Measurements from ENCODE around the gene CD9. TPM values are rescaled to one million over a fixed set of nuclear protein-coding genes. Genes with fewer than 3 reads are reported as not detected.

CD9 gene
- total RNA-seq, 1 donor from 2014 or later, result 55.5 TPM

DNA sequence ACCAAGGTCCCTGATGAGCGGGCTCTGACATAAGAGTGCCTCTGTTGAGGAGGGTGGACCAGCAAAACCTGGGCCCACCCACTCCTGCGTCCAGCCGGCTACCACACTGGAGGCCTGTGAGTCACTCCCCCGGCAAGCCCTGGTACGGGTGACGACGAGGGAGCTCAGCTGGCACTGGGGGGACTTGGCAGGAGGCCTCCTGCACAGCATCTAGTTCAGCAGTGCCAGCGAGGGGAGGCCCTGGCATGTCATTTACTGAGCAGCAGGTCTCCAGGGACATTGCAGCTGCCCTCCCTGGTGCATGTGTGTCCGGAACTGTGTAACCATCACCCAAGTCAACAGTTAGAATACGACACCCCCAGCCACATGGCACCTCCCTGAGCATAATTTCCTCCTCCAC, 24.4 kb downstream of the CD9 start:
- intact Hi-C loops (cut with micrococcal nuclease), result no loop called here
- H3K9me3 ChIP-seq (replicated peaks), result no peaks in the 10 kb centered on the region
- no peak for DNase-seq
- H3K27me3 ChIP-seq (ENCODE audit: low read depth), result no peaks in the 10 kb centered on the region
- no peak overlapping the region for H3K4me3 ChIP-seq
- H3K4me1 ChIP-seq, result peaks cover 100% of the 10 kb centered on the region
- TF ChIP-seq, protein P1, sequence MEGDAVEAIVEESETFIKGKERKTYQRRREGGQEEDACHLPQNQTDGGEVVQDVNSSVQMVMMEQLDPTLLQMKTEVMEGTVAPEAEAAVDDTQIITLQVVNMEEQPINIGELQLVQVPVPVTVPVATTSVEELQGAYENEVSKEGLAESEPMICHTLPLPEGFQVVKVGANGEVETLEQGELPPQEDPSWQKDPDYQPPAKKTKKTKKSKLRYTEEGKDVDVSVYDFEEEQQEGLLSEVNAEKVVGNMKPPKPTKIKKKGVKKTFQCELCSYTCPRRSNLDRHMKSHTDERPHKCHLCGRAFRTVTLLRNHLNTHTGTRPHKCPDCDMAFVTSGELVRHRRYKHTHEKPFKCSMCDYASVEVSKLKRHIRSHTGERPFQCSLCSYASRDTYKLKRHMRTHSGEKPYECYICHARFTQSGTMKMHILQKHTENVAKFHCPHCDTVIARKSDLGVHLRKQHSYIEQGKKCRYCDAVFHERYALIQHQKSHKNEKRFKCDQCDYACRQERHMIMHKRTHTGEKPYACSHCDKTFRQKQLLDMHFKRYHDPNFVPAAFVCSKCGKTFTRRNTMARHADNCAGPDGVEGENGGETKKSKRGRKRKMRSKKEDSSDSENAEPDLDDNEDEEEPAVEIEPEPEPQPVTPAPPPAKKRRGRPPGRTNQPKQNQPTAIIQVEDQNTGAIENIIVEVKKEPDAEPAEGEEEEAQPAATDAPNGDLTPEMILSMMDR (IDR thresholded peaks at IDR 0.05; ENCODE audit: borderline replicate concordance), result no peak
- peak overlapping the region; percentile 90 for H3K27ac ChIP-seq (replicated peaks)
- H3K36me3 ChIP-seq, result no peaks in the 10 kb centered on the region

DNA sequence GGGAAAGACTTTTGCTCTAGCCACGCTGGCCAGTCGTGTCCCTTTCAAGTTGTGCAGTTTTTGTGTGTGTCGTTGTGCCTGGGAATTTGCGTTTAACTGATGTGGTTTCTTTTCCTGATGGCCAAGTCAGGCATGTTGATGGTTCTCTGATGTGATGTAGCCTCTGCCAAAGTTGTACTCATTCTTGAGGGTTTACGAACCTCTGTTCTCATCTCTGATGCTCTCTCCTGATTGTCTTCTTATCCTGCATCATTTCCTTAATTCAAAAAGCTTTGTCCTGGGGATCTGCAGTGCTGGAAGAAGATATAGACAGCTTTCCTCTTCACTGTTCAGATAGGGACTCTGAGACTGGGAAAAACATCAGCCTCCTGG, 25.4 kb downstream of the CD9 start:
- intact Hi-C loops (cut with micrococcal nuclease), result no loop called here
- no peak for DNase-seq

DNA sequence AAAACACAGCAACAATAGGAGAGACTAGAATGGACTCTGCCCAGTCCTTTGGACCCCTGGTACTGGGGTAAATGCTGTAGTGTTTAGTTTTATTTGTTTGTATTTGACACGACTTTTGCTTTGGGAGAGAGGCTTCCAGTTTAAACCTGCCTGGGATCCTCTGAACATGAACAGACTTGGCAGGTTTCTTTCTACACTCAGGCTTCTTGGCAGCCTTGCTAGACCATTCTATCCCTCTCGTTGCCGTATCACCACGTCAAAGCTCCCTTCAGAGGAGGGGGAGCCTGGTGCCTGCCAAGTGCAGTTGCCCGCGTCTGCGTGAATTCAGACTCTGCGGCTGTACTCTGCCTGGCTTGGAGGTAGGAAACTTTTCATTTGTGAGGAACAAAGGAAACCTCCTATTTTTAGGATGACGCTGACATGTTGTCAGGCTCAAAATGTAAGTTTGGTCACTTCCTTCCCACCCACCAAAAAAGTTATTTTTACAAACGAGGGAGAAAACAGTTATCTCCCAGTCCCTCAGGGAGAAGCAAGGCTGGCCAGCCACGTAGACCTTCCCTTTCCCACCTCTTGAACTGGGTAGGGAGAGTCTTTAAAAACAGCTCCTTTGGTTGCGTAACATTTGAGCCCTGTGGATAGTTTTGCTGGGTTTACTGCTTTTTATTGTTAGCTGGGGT, 25.9 kb downstream of the CD9 start:
- H3K27me3 ChIP-seq (ENCODE audit: low read depth), result no peaks in the 10 kb centered on the region
- H3K9me3 ChIP-seq (replicated peaks), result no peaks in the 10 kb centered on the region
- no peaks in the 10 kb centered on the region for H3K36me3 ChIP-seq
- peak overlapping the region; percentile 52 for H3K4me3 ChIP-seq
- TF ChIP-seq, protein P1 (IDR thresholded peaks at IDR 0.05; ENCODE audit: borderline replicate concordance), result no peak
- peaks cover 100% of the 10 kb centered on the region for H3K4me1 ChIP-seq
- H3K27ac ChIP-seq (replicated peaks), result peak overlapping the region; percentile 90
- DNase-seq, result peak; percentile 78
- intact Hi-C loops (cut with micrococcal nuclease), result no loop called here

More for the DNA sequence above, 25.4 kb downstream of the CD9 start:
- TF ChIP-seq, protein P1 (IDR thresholded peaks at IDR 0.05; ENCODE audit: borderline replicate concordance), result no peak
- H3K27ac ChIP-seq (replicated peaks), result peak overlapping the region; percentile 90
- no peaks in the 10 kb centered on the region for H3K27me3 ChIP-seq (ENCODE audit: low read depth)
- peak overlapping the region; percentile 52 for H3K4me3 ChIP-seq
- no peaks in the 10 kb centered on the region for H3K36me3 ChIP-seq
- H3K9me3 ChIP-seq (replicated peaks), result no peaks in the 10 kb centered on the region
- peaks cover 100% of the 10 kb centered on the region for H3K4me1 ChIP-seq

DNA sequence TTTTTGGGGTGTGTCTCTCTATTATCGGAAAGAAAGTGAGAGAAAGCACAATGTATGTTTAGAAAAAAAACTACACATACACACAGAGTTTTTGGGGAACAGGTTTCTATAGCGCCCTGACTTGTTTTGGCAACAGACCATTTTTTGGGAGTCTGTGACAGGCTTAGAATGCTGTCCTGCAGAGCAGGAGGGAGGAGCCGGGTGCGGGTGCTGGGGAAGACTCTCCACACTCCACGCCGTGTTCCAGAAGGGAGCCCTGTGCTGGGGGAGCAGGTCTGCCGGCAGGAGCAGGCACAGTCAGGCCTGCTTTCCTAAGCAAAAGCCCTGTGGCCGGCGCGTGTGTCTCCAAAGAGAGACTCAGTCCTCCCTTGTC, 26.5 kb downstream of the CD9 start:
- H3K4me3 ChIP-seq, result peak overlapping the region; percentile 52
- TF ChIP-seq, protein P1 (IDR thresholded peaks at IDR 0.05; ENCODE audit: borderline replicate concordance), result no peak
- intact Hi-C loops (cut with micrococcal nuclease), result no loop called here
- peaks cover 100% of the 10 kb centered on the region for H3K4me1 ChIP-seq
- DNase-seq, result peak; percentile 68
- H3K9me3 ChIP-seq (replicated peaks), result no peaks in the 10 kb centered on the region
- no peaks in the 10 kb centered on the region for H3K36me3 ChIP-seq
- H3K27ac ChIP-seq (replicated peaks), result peak overlapping the region; percentile 90
- H3K27me3 ChIP-seq (ENCODE audit: low read depth), result no peaks in the 10 kb centered on the region

DNA sequence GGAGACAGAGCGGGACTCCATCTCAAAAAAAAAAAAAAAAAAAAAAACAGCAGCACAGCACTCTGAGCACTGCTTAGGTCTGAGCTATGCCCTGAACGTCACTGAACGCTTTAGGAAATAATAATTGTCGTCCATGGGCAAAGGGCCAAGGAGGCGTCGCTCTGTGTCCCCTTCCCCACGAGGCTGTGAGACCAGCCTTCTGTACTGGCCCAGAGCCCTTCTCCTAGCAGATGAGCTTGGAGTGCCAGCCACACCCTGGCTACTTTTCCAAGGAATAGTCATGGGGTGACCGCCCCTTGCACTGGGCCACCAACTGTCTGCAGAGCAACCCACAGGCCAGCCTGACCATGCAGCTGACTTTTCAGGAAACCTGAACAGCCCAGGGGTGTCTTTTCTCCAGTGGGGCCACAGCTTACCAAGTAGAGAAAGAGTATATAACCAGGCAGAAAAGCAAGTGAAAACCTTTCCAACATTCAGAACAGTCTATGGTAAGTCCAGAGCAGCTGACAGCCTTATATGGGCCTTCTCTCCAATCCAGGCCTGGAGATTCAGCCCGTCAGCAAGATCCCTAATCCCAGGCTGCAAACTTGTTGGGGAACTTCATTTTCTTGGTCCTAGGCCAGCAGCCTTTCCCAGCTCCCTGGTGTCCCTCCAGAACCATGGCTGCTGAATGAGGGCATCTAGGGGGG, 28.5 kb downstream of the CD9 start:
- no peaks in the 10 kb centered on the region for H3K9me3 ChIP-seq (replicated peaks)
- H3K4me3 ChIP-seq, result no peak overlapping the region
- intact Hi-C loops (cut with micrococcal nuclease), result no loop called here
- peaks cover 3% of the 10 kb centered on the region for H3K36me3 ChIP-seq
- peak overlapping the region; percentile 90 for H3K27ac ChIP-seq (replicated peaks)
- TF ChIP-seq, protein P1 (IDR thresholded peaks at IDR 0.05; ENCODE audit: borderline replicate concordance), result no peak
- H3K4me1 ChIP-seq, result peaks cover 100% of the 10 kb centered on the region
- no peaks in the 10 kb centered on the region for H3K27me3 ChIP-seq (ENCODE audit: low read depth)
- DNase-seq, result no peak

Data from left ventricle myocardium inferior (tissue), 1 donor.